GM19328 (cell line): Measurements from ENCODE around the gene KCTD19.

Experiments used
- ATAC-seq: cut with Tn5 transposase; IDR thresholded peaks from one replicate; pipeline ENCODE4 v1.9.1; 2021; ENCODE audit warnings: mild to moderate bottlenecking, moderate library complexity; ENCODE audit not compliant: unreplicated experiment

The KCTD19 gene

DNA sequence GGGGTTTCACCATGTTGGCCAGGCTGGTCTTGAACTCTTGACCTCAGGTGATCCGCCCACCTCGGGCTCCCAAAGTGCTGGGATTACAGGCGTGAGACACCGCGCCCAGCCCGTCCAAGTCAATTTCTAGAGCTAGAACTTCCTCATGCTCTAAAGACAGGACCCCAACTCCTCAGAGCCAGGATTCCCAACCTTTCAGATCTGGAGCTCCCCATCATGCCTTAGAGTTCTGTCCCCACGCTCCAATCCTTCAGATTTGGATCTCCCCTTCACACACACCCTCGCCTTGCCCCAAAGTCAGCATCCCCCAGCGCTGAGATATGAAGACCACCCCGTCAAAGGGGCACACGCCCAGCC is 448 bp downstream of the KCTD19 start:
- no peak for ATAC-seq

DNA sequence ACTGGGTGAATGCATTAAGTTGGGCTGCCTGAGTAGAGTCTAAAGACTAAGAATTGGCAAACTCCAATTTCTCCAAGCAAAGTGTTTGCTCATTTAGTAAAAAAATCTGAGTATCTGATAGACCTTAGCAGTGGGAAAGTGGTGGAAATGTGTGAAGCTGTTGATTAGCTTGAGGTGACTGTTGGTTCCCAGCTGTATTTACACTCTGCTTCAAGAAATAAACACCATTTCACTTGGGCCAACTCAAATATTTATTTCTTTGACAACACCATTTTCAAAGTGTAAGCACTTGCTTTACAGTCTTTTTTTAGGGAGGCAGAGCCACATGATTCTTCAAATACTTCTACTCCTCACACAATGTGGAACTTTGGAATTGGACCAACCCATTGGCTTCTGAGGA is 8.7 kb downstream of the KCTD19 start:
- ATAC-seq: no peak

DNA sequence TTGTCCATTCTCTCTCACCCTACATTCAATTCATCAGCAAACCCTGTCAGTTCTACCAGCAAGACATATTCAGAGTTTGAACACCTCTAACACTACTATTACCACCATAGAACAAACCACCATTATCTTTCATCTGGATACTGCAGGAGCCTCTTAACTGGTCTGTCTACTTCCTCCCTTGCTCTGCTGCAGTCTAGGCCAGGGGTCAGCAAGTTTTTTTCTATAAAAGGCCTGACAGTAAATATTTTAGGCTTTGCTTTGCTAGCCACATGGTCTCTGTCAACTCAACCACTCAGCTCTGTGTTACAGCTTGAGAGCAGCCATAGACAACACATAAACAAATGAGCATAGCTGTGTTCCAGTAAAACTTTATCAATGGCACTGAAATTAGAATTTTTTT is 13.8 kb downstream of the KCTD19 start:
- ATAC-seq: no peak

DNA sequence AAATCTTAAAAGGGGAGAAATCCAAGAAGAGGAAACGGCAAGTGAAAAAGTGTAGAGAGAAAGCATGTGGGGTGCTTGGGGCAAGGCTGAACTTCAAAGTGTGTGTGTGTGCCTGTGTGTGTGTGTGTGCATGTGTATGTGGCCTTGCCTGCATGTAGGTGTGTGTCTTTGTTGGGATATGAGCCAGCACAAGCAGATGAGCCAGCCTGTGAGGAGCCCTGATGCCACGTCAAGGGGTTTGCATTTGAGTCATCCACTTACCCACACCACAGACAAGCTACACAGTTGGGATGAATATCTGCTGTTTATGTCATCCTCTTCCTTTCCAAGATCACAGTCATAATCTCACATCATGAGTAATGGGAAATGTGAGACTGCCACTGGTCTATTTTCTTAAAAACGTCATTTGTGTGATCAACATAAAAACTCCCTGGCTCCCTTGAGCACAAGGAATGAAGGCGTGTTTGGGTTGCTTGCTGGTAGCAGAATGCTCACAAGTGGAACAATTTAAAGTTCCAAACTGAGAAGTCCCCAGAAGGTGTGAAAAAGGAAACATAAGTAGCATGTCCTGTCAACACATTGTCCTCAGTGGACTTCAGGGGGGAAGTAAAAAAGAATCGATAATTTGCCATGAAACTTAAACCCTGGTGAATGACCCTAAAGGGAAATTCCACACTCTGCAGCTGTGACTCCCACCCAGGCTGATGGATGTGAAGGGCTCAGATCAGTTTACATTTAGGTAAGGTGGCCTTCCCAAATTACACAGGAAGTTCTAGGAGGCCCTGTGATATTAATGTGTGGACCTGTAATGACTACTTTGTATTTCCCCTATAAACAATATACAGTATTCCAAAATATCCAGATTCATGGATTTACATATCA is 14.7 kb downstream of the KCTD19 start:
- ATAC-seq: no peak

DNA sequence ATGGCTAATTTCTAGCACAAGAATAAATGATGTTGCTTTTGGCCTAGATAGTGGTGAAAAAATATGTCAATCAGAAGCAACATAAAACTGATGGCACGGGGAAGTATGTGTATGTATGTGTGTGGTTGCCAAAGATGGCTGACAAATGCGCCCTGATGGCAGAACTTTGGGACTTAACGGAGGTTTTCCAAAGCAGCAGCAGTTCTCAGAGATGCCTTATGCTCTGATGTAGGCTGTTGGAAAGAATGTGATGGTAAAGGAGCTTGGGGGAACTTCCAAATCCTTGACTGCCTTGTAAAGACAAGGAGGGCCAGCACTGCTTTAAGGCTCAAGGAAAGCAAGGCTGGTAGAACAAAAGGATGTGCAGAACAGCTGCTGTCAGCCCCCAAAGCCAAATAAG is 16.0 kb downstream of the KCTD19 start:
- ATAC-seq: no peak

DNA sequence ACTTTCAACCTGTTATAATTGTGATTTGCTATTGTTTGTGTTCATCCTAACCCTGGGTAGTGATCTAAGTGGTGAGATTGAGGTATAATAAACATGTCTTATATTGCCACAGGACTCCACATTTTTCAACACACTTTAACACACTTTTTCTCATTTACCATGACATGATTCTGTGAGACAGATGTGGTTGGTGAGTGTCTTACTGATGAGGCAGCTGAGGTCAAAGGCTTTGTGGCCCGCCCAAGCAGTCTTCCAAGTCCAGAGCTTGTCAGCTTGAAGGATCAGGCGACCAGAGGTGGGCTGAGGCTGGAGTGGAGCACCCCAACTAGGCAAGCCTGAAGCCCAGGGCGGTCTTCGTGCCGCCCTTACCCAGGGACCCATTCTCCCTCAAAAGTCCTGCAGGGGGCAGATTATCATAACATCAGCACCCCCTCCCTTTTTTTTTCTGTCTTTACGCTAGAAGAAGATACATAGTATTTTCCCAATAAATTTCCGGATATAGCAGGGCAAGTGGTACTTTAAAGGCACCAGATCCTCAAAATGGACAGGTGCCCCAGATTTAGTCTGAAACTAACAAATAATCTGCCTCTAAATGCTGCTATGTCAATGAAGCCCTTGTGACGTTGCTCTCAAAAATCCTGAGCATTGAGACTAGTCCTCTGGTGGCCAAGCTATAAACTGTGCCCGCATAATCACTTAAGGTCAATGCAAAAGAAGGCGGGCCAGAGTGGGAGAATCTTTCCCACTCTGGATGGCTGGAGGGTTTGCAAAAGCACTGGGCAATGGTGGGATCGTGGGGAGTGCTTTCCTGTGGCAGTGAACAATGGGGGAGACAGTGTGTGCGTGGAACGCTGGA is 21.1 kb downstream of the KCTD19 start:
- ATAC-seq: no peak

DNA sequence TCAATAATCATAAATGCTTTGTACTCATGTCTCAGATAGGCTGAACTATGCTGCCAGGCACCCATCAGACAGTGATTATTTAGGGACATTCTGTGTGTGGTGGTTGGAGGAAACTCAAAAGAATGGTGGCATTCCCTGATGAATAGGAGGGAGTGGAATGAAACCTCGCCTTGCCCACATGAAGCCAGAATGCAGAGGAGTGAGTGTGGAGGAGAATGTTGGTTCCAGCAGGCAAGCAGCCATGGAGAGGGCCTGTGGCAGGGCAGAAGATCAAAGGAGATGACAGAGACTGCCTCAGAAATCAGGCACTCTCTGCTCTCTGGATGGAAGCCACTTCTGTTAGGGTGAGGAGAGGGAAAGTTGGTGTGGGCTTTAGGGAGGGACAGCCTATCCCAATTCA is 22.5 kb downstream of the KCTD19 start:
- ATAC-seq: no peak

DNA sequence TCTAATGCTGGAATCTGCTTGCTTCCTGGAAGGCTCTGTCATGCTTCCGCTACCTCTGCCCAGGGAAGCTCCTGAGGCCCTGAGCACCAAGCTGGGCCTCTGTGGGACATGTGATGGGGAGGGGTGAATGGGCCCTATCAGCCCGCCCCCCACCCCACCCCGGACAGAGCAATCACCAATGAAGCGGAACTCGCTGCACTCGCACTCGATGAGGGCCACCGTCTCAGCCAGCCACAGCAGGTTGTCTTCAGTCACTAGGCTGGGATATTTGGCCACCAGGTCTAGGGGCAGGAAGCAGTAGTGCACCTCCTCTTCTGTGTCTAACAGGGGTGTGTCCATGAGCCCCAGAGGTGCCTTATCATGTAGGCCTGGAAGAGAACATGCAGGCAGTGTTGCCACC is 23.6 kb downstream of the KCTD19 start:
- ATAC-seq: no peak

DNA sequence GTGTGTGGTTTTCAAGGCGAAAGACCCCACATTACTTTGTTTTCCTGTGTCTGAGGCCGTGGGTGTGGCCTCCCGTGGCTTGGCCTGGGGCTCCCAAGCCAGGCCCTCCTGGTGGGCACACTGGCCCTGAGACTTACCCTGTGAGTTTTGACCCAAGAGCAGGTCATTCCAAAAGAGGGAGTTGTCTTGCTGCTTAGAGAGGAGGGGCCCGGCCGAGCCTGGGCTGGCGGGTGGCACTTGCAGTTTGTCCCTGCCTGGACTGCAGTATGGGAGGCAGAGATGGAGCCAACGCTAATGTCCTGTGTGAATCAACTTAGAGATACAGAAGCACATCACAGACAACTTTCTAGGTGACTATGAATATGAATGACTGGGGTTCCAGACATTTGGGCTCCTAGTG is 24.5 kb downstream of the KCTD19 start:
- no peak for ATAC-seq

DNA sequence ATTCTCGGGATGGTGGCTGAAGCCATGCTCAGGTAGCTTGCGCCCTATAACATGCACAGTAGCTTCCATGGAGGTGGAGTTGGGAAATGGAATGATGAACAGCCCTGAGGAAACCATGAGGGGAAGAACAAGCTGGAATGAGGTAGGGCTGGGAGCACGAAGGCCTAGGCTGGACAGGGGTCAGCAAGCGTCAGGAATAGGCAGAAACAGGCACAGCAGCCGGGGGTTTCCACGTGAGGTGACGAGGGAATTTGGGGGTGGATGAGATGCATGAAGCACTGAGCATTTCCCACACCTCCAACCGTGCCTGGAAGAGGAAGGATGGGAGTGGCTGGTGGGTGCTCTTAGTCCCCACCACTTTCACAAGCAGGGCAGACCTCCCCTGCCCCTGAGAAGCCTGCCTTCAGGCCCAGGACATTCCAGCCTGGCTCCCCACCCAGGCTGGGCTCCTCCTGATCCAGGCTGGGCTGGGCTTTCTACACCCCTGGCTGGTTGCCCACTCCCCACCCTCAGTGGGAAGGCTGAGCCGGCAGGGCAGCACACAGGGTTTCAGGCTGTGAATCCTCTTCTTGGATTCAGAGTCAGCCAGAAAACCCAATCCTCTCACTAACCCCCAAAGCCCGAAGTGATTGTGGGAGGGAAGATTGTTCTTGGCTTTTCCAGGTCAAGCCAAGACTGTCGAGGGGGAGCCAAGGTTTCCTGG is 25.3 kb downstream of the KCTD19 start:
- ATAC-seq: no peak

DNA sequence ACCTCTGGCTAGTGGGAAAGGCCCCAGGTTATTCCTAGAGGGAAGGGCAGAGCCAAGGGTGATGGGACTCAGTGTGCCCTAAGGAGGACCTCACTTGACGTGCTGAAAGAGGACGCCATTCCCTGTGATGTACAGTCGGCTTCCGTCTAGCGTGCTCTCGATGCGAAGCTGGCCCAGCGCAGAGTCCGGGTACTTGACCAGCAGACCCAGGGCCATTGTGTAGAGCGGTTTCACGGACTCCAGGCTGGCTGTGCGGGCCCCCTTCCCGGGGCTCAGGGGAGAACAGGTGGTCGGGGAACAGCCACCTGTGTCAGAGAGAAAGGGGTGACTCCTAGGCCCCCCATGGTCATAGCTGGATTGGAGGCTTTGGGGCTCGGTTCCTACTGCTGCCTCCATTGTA is 27.3 kb downstream of the KCTD19 start:
- ATAC-seq: no peak

DNA sequence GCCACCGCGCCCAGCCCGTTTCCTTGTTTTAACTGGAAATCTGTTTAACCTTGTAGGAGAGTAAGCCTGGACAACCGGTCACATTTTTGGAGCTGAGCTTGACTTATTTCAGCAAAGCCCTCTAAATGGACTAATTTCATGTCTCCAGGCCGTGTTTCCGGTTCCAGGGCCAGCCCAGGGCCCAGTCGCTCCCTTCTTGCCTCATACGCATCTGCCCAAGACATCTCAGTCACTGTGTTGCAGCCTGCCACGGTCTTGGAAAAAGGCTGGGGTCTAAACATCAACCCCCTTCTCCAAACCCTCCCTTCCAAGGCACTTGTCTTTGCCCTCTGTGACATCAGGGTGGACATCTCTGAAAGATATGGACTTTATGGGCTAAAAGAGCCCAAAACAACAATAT is 28.3 kb downstream of the KCTD19 start:
- ATAC-seq: no peak

DNA sequence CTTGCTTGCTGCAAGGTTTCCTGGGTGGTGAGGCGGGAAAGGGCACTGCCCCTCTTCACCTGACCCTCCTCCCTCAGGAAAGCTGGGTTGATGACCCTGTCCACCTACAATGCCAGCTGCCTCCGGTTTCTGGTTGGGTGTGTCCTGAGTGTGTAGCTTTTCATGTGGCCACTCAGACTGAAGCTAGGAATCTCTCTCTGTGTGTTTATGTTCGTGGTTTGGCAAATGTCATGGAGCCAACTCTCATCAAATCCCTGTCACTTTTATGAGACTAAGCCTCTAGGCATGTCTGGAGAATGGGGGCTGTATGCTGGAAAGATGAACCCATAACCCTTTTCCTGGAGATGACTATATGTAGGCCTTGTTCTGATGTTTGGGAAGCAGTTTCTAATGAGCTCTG is 30.1 kb downstream of the KCTD19 start:
- no peak for ATAC-seq

DNA sequence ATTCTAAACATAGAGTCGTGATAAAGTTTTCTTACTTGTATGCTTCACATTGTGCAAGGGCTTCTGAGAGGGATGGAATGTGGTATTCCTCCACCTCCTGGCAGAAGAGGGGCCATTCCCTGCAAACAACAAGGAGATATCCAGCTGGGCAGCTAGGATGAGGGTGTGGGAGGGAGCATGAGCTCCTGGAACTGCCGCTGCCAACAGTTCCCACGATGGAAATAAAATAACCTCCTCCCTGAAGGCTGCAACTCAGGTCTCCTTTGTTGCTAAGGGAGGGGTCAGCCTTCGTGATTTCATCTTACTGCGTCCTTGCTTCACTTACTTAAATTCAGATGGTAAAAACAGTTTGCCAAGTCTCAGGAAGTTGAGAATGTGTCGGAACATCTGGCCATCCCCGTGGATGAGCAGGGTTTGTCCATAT is 31.6 kb downstream of the KCTD19 start:
- no peak for ATAC-seq

DNA sequence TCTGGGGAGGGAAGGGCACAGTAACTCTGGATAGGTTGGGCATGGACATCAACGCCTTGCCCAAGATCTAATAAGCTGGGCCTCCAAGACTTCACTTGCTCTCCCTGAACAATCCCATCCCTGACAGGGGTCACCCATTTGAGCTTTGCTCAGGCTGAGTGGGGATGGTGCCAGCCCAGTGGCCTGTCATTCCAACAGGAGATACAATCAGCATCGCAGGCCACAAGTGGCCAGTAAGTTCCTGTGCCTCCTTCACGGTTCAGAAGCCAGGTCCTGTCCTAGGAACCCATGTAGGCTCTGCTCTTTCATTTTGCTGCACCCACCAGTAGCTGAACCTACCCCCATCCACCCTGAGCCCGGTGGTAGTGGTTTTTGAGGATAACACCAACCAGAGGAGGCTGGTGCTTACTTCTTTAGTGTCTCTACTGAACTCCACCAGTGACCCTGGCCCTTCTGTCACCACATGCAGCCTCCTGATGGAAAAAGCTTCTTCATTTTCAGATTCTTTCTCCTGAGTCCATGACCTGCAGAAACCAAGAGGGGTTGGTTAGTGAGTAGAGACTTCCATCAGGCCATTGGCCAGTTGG is 32.3 kb downstream of the KCTD19 start:
- no peak for ATAC-seq

DNA sequence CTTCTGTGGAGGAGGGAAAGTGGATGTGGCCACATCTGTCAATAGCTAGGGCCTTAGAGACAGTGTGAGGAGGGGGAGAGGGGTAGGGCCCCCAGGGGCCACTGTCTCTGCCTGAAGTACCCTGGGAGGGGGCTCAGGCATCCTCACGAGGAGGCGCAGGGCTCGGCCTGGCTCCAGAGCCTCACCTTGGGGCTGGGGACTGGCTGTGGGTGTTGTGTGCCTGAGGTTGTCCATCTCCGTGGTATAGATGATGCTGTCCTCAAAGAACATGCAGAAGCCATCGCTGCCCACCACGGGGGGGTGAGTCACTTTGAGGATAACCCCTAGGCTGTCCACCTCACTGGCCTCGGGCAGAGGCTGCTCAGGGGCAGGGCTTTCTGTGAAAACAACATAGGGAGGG is 35.1 kb downstream of the KCTD19 start:
- ATAC-seq: no peak

DNA sequence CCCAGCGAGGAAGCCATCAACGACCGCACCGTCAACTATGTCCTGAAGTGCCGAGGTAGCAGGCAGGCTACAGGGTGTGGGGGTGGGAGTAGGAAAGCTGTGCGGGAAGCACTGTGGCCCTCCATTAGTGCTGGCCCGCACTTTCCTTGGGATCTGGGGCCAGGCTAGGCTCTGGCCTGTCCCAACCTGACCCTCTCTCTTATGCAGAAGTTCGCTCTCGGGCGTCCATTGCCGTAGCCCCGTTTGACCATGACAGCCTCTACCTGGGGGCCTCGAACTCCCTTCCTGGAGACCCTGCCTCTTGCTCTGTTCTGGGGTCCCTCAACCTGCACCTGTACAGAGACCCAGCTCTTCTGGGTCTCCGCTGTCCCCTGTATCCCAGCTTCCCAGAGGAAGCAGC is 38.6 kb downstream of the KCTD19 start:
- no peak for ATAC-seq

DNA sequence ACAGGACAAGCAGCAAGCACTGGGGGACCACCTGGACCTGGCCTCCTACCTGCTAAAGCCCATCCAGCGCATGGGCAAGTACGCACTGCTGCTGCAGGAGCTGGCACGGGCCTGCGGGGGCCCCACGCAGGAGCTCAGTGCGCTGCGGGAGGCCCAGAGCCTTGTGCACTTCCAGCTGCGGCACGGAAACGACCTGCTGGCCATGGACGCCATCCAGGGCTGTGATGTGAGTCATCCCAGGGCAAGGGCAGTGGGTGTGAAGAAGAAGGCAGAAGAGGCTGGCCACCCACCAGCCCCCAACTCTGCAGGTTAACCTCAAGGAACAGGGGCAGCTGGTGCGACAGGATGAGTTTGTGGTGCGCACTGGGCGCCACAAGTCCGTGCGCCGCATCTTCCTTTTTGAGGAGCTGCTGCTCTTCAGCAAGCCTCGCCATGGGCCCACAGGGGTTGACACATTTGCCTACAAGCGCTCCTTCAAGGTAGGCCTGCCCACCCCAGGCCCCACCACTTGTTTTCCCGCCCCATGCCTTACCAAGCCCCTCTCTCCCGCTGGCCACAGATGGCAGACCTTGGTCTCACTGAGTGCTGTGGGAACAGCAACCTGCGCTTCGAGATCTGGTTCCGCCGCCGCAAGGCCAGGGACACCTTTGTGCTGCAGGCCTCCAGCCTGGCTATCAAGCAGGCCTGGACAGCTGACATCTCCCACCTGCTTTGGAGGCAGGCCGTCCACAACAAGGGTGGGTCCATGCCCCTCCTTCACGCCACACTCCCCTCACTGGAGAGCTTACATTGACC is 39.9 kb downstream of the KCTD19 start:
- no peak for ATAC-seq

DNA sequence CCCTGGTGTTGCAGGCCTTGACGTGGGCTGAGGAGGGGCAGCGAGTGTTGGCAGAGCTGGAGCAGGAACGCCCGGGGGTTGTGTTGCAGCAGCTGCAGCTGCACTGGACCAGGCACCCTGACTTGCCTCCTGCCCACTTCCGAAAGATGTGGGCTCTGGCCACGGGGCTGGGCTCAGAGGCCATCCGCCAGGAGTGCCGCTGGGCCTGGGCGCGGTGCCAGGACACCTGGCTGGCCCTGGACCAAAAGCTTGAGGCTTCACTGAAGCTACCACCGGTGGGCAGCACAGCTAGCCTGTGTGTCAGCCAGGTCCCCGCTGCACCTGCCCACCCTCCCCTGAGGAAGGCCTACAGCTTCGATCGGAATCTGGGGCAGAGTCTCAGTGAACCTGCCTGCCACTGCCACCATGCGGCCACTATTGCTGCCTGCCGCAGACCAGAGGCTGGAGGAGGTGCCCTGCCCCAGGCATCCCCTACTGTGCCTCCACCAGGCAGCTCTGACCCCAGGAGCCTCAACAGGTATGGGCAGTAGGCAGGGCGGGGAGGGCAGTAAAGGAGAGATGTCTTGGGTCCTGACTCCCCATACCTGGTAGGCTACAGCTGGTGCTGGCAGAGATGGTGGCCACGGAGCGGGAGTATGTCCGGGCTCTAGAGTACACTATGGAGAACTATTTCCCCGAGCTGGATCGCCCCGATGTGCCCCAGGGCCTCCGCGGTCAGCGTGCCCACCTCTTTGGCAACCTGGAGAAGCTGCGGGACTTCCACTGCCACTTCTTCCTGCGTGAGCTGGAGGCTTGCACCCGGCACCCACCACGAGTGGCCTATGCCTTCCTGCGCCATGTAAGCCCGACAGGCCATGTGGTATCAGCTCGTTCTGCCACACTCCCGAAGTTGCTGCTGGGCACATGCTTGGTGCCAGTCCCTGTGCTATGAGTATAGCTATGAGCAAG is 41.6 kb downstream of the KCTD19 start:
- no peak for ATAC-seq
